Esophagus muscularis mucosa (tissue), 4 donors: ENCODE measurements around the gene EEF1AKMT2.
A peak's percentile ranks its signal among the peaks of the same experiment; 100 is the strongest.

Experiments
- EP300 ChIP-seq: sonication (generic); formaldehyde crosslinking; IDR thresholded peaks from one replicate; pipeline ENCODE4 v1.6.1; 2017; ENCODE audit warnings: antibody characterized with exemption
- POLR2A ChIP-seq: fragments of 450-650 bp; IDR thresholded peaks from one replicate; pipeline ENCODE4 v1.6.1; 2017; ENCODE audit warnings: antibody characterized with exemption, moderate library complexity, mild to moderate bottlenecking, low read depth
- POLR2AphosphoS5 ChIP-seq, 2 donors: sonication (generic); formaldehyde crosslinking; IDR thresholded peaks; one replicate each; pipeline ENCODE4 v1.6.1; 2017; ENCODE audit warnings: antibody characterized with exemption in 2 of 2
- TF ChIP-seq, protein P1 (sequence below), 3 experiments: fragments of 200-600 bp in 2 of 3; fragments of 450-650 bp in 1 of 3; sonication (generic) in 2 of 3; IDR thresholded peaks; one replicate each; pipeline ENCODE4 v1.5.1; 2017 to 2019; ENCODE audit warnings: antibody characterized with exemption in 3 of 3, mild to moderate bottlenecking in 2 of 3, moderate library complexity in 1 of 3

DNA sequence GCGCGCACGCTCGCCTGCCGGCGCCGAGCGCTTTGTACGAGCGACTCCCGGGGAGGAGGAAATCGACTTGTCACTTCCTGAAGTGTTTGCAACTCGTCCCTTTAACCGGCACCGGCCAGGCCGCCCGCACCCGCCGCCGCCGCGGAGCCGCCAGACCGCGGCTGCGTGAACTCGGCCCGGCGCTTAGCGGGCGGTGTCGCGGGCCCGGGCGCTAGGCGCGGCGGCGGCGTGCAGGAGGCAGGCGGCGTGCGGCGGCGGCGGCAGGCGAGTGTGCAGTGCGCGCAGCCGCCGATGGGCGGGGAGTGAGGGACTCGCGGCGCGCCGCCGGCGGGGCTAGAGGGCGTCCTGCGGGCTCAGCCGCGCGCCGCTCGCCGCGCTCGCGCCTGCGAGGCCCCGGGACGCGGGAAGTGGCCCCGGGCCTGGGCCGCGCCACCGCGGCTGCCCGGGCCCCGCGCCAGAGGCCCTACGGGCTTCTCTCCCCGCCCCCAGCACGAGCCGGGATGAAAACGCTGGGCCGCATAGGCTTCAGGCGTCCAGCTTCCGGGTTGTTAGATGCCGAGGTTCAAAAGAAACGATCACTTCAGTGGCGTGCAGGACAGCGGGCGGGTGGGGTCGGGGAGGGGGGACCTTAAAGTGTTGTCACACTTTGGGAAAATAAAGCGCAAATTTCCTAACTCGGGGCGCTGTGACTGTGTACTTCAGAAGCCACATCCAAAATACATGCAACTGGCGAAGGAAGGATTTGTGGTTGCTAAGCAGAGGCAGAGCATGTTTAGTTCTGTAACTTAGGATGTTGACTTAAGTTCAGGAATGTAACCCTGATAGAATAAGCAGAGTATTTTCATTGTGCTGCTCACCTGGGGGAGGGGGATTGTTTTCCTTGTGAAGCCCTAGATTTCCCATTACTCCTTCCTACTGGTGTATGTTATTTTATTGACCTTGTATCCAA, 47.3 kb downstream of the EEF1AKMT2 start, which contains the start of gene FAM53B:
- TF ChIP-seq, protein P1, sequence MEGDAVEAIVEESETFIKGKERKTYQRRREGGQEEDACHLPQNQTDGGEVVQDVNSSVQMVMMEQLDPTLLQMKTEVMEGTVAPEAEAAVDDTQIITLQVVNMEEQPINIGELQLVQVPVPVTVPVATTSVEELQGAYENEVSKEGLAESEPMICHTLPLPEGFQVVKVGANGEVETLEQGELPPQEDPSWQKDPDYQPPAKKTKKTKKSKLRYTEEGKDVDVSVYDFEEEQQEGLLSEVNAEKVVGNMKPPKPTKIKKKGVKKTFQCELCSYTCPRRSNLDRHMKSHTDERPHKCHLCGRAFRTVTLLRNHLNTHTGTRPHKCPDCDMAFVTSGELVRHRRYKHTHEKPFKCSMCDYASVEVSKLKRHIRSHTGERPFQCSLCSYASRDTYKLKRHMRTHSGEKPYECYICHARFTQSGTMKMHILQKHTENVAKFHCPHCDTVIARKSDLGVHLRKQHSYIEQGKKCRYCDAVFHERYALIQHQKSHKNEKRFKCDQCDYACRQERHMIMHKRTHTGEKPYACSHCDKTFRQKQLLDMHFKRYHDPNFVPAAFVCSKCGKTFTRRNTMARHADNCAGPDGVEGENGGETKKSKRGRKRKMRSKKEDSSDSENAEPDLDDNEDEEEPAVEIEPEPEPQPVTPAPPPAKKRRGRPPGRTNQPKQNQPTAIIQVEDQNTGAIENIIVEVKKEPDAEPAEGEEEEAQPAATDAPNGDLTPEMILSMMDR (IDR thresholded peaks at IDR 0.05): peak in 2 of 3 experiments; percentile 15 to 34
- TF ChIP-seq POLR2A (no peak), POLR2AphosphoS5 (IDR thresholded peaks at IDR 0.05) (peak; percentile 16 to 18), EP300 (no peak)
